Posterior cingulate gyrus (tissue), 11 donors: ENCODE results near the gene SGK1.

ENCODE experiments used
- DNase-seq, 10 donors: peaks; one replicate each; pipeline versions ENCODE4 v3.0.0 to v3.0.0-alpha.2; 2020 to 2021; ENCODE audit warnings: mixed read lengths in 3 of 10
- intact Hi-C: fragments of 100-400 bp; cut with DNase I; formaldehyde crosslinking; loops from one replicate; pipeline ENCODE4 v1.15.1; 2023

SGK1 gene

GRCh38 chr6:134175532-134176263 is 142.2 kb downstream of the SGK1 start:
- peak; percentile 36 to 92 (median 50) for DNase-seq
- intact Hi-C loops = loop anchor here (2.0 to 10.0 kb wide), 4 partner anchors 77 to 389 kb away; no protein-coding TSS in a partner anchor

DNA sequence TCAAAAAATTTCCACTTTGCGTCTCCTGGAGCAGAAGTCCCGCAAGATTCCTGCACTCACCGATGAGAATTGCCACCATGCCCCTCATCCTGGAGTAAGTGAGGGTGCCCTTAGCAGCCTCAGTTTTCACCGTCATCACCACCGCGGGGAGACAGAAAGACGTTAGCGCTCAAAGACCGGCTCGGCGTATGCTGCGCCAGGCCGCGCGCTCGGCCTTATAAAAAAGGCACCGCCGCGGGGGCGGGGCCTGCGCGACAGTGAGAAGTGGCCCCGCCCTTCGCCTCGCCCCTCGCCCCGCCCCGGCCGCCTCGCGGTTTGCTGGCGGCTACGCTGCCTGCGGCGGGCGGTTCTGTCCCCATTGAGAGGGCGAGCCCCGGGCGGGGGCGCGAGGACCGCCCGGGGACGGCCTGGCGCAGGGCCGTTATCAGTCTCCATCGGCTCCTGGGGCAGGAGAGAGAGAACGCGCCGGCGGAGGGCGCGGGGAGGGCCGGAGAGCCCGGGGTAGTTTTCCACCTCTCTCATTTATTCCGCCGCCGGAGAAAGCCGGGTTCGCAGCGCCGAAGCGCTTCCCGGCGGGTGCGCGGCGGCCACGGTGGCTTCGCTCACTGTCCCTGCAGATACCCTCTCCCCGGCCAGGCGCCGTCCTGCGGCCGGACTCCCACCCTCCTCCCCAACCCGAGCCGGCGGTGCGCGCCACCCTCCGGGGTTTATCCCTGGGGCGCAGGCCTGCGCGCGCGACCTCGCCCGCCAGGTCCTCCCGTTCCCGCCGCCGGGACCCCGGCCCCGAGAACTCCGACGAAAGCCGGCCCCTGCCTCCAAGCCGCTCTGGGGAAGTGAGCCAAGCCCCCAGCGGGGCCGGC is 143.0 kb downstream of the SGK1 start:
- intact Hi-C loops = loop anchor here (1.0 to 10.0 kb wide), 5 partner anchors 77 to 648 kb away; no protein-coding TSS in a partner anchor
- peak; percentile 93 to 100 (median 96) for DNase-seq

- peak; percentile 67 to 97 (median 90) for DNase-seq
- intact Hi-C loops = loop anchor here (1.0 to 10.0 kb wide), 3 partner anchors 143 to 649 kb away; no protein-coding TSS in a partner anchor
These were observed 143.8 kb downstream of the SGK1 start for GRCh38 chr6:134173936-134174671.

GRCh38 chr6:134173366-134173725 is 144.6 kb downstream of the SGK1 start:
- intact Hi-C loops = loop anchor here (10.0 kb wide), 1 partner anchor 391 kb away; no protein-coding TSS in a partner anchor

DNA sequence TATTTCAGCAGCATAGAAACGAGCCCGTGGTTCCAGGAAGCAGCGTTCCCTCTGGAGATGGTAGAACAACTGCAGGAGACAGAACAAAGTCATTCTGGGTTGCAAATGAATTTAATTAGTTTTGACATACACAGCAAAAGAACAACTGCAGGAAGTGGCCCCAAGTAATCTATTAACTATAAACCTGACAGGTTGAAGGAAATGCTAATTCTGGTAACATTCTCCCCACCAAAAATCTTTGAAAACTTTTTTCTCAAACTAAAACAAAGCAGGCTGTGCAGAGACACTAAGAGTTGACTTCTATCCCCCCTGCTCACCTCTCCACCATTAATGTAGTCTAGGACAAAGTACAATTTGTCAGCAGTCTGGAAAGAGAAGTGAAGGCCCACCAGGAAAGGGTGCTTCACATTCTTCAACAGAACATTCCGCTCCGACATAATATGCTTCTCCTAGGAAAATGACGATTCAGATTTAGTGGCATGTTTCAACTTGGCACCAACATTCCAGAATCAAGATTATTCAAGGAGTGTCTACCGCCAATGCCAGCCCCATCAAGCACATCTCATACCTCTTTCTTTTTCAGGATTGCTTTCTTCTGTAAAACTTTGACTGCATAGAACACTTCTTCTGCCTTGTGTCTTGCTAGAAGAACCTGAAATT is 145.1 kb downstream of the SGK1 start:
- intact Hi-C loops = loop anchor here (10.0 kb wide), 1 partner anchor 392 kb away; no protein-coding TSS in a partner anchor
- no peak for DNase-seq

More at GRCh38 chr6:134173366-134173725, 144.6 kb downstream of the SGK1 start:
- no peak for DNase-seq

- peak in 2 of 10 donors; percentile 42 to 68 for DNase-seq
These were observed 145.7 kb downstream of the SGK1 start for GRCh38 chr6:134172020-134172705.

DNA sequence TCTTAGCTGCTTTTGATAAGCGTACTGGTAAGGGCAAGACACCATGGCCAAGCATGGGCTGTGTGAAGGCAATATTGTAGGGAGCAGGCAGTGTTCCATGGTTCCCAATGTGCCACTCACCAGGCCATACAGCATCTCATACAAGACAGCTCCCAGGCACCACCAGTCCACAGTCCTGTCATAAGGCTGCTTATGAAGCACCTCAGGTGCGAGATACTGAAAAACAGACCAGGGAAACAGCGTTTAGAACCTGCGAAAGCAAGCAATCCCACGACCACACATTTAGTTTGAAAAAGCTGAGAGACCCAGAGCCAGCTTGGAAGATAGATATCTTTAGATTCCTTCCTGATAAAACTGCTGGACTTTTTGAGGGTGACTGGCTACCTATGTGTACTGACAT is 146.4 kb downstream of the SGK1 start:
- DNase-seq = no peak

More at GRCh38 chr6:134172020-134172705, 145.7 kb downstream of the SGK1 start:
- intact Hi-C loops = loop anchor here (10.0 kb wide), 1 partner anchor 393 kb away; no protein-coding TSS in a partner anchor

GRCh38 chr6:134170844-134171243 is 147.1 kb downstream of the SGK1 start:
- intact Hi-C loops = loop anchor here (10.0 kb wide), 1 partner anchor 394 kb away; no protein-coding TSS in a partner anchor

More for the DNA sequence above, 146.4 kb downstream of the SGK1 start:
- intact Hi-C loops = loop anchor here (10.0 kb wide), 1 partner anchor 393 kb away; no protein-coding TSS in a partner anchor

GRCh38 chr6:134169871-134170486 is 147.9 kb downstream of the SGK1 start:
- DNase-seq = peak in 3 of 10 donors; percentile 27 to 69 (median 33)
- intact Hi-C loops = loop anchor here (10.0 kb wide), 1 partner anchor 395 kb away; no protein-coding TSS in a partner anchor

More at GRCh38 chr6:134170844-134171243, 147.1 kb downstream of the SGK1 start:
- peak in 2 of 10 donors; percentile 38 to 68 for DNase-seq

DNA sequence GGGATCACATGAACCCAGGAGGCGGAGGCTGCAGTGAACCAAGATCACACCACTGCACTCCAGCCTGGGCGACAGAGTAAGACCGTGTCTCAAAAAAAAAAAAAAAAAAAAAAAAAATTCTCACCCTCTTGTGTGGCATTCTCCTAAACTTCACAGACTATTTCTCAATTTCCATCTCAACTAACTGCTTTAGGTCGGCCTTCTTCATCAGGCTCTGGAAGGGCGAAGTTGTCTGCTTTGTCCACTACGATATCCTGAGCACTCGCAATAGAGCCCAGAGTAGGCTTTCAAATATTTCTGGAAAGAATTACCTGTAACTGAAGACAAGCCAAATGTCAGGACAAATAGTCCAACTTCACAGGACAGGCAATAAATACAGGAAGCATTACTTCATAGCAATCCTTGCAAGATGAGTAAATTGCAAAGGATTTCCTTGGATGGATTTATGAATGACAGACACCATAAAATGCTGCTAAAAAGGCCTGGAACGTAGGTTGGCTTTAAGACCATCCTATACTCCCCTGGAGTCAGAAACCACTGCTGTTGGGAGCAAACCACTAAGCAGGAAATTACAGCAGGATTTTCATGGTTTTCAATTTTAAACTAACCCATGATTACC is 149.2 kb downstream of the SGK1 start:
- intact Hi-C loops = no loop called here
- no peak for DNase-seq

- intact Hi-C loops = no loop called here
These were observed 151.2 kb downstream of the SGK1 start for GRCh38 chr6:134166511-134167261.

DNA sequence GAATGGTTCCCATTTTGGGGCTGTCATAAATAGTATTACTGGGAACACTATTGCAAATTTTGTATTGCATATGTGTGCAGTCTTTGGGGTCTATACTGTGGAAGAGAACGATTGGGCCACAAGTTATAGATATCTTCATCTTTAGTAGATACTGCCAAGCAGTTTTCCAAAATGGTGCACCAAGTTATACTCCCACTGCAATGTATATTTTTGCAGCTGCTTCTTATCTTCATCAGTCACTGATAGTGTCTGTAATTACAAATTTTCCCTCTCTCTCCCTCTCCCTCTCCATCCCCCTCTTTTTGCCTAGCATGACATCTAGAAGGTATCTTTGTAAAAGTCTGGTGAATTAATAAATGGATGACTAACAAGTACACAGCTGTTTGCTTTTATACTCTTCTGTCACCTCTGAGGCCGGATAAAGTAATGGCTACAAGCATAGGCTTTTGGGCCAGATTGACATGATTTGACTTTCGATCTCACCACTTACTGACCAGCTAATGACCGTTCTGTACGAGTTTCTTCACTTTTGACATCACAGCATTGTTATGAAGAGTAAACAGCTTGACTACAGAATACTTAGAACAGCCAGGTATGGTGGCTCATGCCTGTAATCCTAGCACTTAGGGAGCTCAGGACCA is 152.2 kb downstream of the SGK1 start:
- intact Hi-C loops = no loop called here
- DNase-seq = no peak

More at GRCh38 chr6:134166511-134167261, 151.2 kb downstream of the SGK1 start:
- no peak for DNase-seq

DNA sequence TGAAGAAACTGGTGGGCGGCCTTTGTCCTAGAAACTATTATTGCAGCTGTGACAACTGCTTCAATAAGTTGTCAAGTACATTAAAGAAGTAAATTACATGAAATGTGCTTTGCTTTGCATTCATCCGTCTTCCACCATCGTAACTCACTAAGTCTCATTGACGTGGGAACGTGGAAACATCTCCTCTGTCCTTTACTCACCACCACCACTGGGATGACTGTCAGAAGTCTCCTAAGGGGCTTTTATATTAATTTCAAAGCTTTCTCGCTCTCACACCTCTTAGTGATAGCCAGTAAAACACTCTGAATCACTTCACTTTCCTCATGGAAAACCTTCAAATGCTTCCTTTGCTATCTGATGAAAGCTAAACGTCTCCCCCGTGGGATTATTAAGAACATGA is 153.6 kb downstream of the SGK1 start:
- intact Hi-C loops = no loop called here
- no peak for DNase-seq

GRCh38 chr6:134162932-134163331 is 155.0 kb downstream of the SGK1 start:
- intact Hi-C loops = no loop called here

GRCh38 chr6:134161041-134161440 is 156.9 kb downstream of the SGK1 start:
- intact Hi-C loops = no loop called here
- DNase-seq = no peak

More at GRCh38 chr6:134162932-134163331, 155.0 kb downstream of the SGK1 start:
- DNase-seq = no peak

GRCh38 chr6:134152767-134153485 is 165.0 kb downstream of the SGK1 start:
- intact Hi-C loops = no loop called here
- DNase-seq = no peak
